H1 (cell line): Measurements from ENCODE around the gene DNAJB8. TPM values are rescaled to one million over a fixed set of nuclear protein-coding genes. Genes with fewer than 3 reads are reported as not detected.

Experiments
- CHD1 ChIP-seq: IDR thresholded peaks from 2 replicates; pipeline ENCODE4 v1.6.1; 2012; ENCODE audit warnings: low read depth, low read length, improper control_type of control experiment
- CHD2 ChIP-seq: IDR thresholded peaks from 2 replicates; pipeline ENCODE4 v1.6.1; 2012; ENCODE audit warnings: low read length, improper control_type of control experiment
- CHD7 ChIP-seq: fragments of 300-600 bp; sonication (generic); IDR thresholded peaks from 2 replicates; pipeline ENCODE4 v1.7.1; 2012; ENCODE audit warnings: low read length, moderate library complexity, mild to moderate bottlenecking, inconsistent platforms; ENCODE audit not compliant: insufficient replicate concordance
- CREB1 ChIP-seq: IDR thresholded peaks from 2 replicates; pipeline ENCODE4 v1.6.1; 2012; ENCODE audit warnings: inconsistent platforms
- MAX ChIP-seq: IDR thresholded peaks from 2 replicates; pipeline ENCODE4 v1.6.1; 2012; ENCODE audit warnings: inconsistent platforms
- SP2 ChIP-seq: IDR thresholded peaks from 2 replicates; pipeline ENCODE4 v1.6.1; 2012; ENCODE audit warnings: mild to moderate bottlenecking, low read length, inconsistent platforms
- SP4 ChIP-seq: IDR thresholded peaks from 2 replicates; pipeline ENCODE4 v1.6.1; 2012; ENCODE audit warnings: low read length, inconsistent platforms
- TEAD4 ChIP-seq: IDR thresholded peaks from 2 replicates; pipeline ENCODE4 v1.6.1; 2012; ENCODE audit warnings: low read depth, low read length, inconsistent platforms, mixed read lengths
- polyA plus RNA-seq, 7 experiments: library from polyadenylated mRNA; depleted of rRNA in 3 of 7; stranded (reverse) in 5 of 7; unstranded in 2 of 7; fragments of >200 nt in 5 of 7; fragments of 200-250 nt in 2 of 7; gene quantifications; 1 replicate in 5 of 7; 2 replicates in 1 of 7; 4 replicates in 1 of 7; pipeline versions ENCODE4 v1.2.1 to v1.2.3, GENCODE V29; 2011 to 2013; ENCODE audit warnings: missing spikeins in 2 of 7, mixed read lengths in 2 of 7
- total RNA-seq: library from RNA; stranded (reverse); fragmentation: NEBNext Ultra II Directional; extraction: Animal tissue kit (Norgen Biotek cat#: 25700); gene quantifications from 2 replicates; pipeline ENCODE4 v1.2.1, GENCODE V29; 2021

Gene DNAJB8
- total and polyA plus RNA-seq, 2 of the 8 experiments (the other 6 are each of a cell fraction or from before 2014, with no cell fraction given) = not detected

GRCh38 chr3:128483657-128484403 lies 17.1 kb upstream of the DNAJB8 start (continued):
- TF ChIP-seq MAX (no peak), TEAD4 (no peak), CREB1 (no peak), CHD1 (no peak), SP4 (no peak), SP2 (no peak), CHD7 (no peak), CHD2 (no peak)
